Esophagus (tissue), 2 donors: ENCODE results near the gene ARHGAP26. TPM values are rescaled to one million over a fixed set of nuclear protein-coding genes. Genes with fewer than 3 reads are reported as not detected.

Experiments used
- H3K27ac ChIP-seq, 2 donors: one replicate each; pipeline ENCODE4 v1.5.1; 2013; ENCODE audit warnings: low read depth in 2 of 2, mild to moderate bottlenecking in 2 of 2, inconsistent platforms in 1 of 2, low read length in 1 of 2, moderate library complexity in 1 of 2
- H3K27me3 ChIP-seq, 2 donors: one replicate each; pipeline ENCODE4 v1.6.1; 2013; ENCODE audit warnings: low read length in 2 of 2, control low read depth in 1 of 2, mild to moderate bottlenecking in 1 of 2; ENCODE audit not compliant: insufficient read depth in 2 of 2, control insufficient read depth in 1 of 2
- H3K36me3 ChIP-seq, 2 donors: one replicate each; pipeline ENCODE4 v1.6.1; 2013; ENCODE audit warnings: low read length in 1 of 2; ENCODE audit not compliant: control insufficient read depth in 2 of 2, insufficient read depth in 2 of 2
- H3K4me1 ChIP-seq, 2 donors: one replicate each; pipeline ENCODE4 v1.6.1; 2013; ENCODE audit warnings: low read length in 1 of 2; ENCODE audit not compliant: control insufficient read depth in 2 of 2, insufficient read depth in 2 of 2
- H3K4me3 ChIP-seq, 2 donors: one replicate each; pipeline ENCODE4 v1.5.1; 2013; ENCODE audit warnings: low read length in 2 of 2, mild to moderate bottlenecking in 2 of 2, low read depth in 1 of 2, moderate library complexity in 1 of 2
- H3K9me3 ChIP-seq, 2 donors: one replicate each; pipeline ENCODE4 v1.6.1; 2013; ENCODE audit warnings: mild to moderate bottlenecking in 2 of 2, low read depth in 1 of 2, low read length in 1 of 2, moderate library complexity in 1 of 2; ENCODE audit not compliant: control insufficient read depth in 2 of 2, insufficient read depth in 1 of 2
- WGBS, 2 donors: extraction: QIAGEN DNeasy Blood & Tissue Kit; methylation state at CpG; one replicate each; pipeline ENCODE4 v1.1.7; 2013; 5-methylcytosine and 5-hydroxymethylcytosine counted together
- polyA plus RNA-seq, 2 donors: library from polyadenylated mRNA; stranded (reverse); fragments of 200-250 nt; gene quantifications; one replicate each; pipeline ENCODE4 v1.2.3, GENCODE V29; 2013
- donor health status: healthy with polysubstance abuse.
- donor health status: Bipolar disorder and iron deficiency.

The ARHGAP26 gene
- polyA plus RNA-seq, 2 donors, result 3.1 to 3.6 TPM

GRCh38 chr5:142780871-142781270 is 10.7 kb downstream of the ARHGAP26 start:
- WGBS, 2 donors, result 57 to 73% methylated on average over 2 of the region's 2 CpGs
- H3K4me1 ChIP-seq, result peaks cover 0 to 3% of the 10 kb centered on the region in 2 donors
- no peak overlapping the region for H3K4me3 ChIP-seq
- no peaks in the 10 kb centered on the region for H3K27me3 ChIP-seq
- no peaks in the 10 kb centered on the region for H3K36me3 ChIP-seq
- H3K9me3 ChIP-seq, result no peaks in the 10 kb centered on the region
- H3K27ac ChIP-seq, result no peak overlapping the region

DNA sequence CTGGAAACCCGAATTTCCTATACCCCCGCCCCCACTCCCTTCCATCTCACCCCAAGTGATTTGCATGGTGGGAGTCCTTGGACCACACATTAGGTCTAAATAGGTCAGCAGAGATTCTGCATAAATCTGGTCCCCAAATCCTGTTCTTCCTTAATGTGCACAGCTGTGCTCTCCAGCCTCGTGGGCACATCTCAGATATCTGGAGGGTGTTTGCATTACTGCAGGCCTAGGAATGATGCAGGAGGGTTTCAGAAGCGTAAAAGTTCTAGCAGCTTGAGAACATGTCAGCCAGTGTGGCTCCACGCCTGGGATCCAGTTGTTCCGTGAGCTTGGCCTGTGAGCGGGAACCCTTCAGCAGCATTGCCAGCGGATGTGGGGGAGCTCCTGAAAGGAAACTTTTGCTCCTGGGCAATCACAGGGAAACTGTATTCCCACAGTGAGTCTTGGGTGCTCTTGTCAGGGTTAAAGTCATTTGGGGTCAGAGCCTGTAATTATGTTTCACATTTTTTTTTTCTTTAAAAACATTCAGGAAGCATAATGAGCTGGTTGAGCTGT is 12.9 kb downstream of the ARHGAP26 start:
- no peak overlapping the region for H3K4me3 ChIP-seq
- 79 to 84% methylated on average over 8 of the region's 8 CpGs for WGBS, 2 donors
- no peaks in the 10 kb centered on the region for H3K9me3 ChIP-seq
- H3K27ac ChIP-seq, result no peak overlapping the region
- H3K4me1 ChIP-seq, result no peaks in the 10 kb centered on the region
- no peaks in the 10 kb centered on the region for H3K27me3 ChIP-seq
- H3K36me3 ChIP-seq, result no peaks in the 10 kb centered on the region

GRCh38 chr5:142783601-142784341 is 13.6 kb downstream of the ARHGAP26 start:
- WGBS, 2 donors, result 57% methylated on average over 9 of the region's 9 CpGs
- Histone ChIP-seq H3K4me1 (no peaks in the 10 kb centered on the region), H3K9me3 (no peaks in the 10 kb centered on the region), H3K27ac (peak overlapping the region in 1 of 2 donors; percentile 55), H3K36me3 (no peaks in the 10 kb centered on the region), H3K27me3 (no peaks in the 10 kb centered on the region), H3K4me3 (no peak overlapping the region)

DNA sequence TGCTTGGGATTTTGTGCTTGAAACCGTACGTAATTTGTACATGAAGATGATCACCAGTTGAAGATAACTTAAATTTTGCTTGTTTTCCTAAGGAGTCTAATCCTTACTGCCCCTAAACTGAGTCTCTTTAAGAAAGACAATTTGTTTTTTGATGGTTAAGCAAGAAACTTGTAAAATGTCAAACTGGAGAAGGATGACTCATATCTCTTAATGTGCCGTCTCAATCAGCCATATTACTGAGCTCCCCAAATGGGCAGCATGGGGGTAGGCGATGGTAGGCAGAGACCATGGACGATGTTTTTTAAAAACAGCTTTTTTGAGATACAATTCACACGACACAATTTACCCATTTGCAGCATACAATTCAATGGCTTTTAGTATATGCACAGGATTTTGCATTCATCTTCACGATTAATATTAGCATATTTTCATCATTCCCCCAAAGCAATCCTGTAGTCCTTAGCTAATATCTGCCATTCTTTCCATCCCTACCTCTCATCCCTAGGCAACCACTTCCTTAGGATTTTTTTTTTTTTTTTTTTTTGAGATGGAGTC is 14.3 kb downstream of the ARHGAP26 start:
- Histone ChIP-seq H3K4me1 (no peaks in the 10 kb centered on the region), H3K4me3 (no peak overlapping the region), H3K36me3 (no peaks in the 10 kb centered on the region), H3K9me3 (no peaks in the 10 kb centered on the region), H3K27ac (no peak overlapping the region), H3K27me3 (no peaks in the 10 kb centered on the region)
- WGBS, 2 donors, result 83 to 86% methylated on average over 7 of the region's 7 CpGs

DNA sequence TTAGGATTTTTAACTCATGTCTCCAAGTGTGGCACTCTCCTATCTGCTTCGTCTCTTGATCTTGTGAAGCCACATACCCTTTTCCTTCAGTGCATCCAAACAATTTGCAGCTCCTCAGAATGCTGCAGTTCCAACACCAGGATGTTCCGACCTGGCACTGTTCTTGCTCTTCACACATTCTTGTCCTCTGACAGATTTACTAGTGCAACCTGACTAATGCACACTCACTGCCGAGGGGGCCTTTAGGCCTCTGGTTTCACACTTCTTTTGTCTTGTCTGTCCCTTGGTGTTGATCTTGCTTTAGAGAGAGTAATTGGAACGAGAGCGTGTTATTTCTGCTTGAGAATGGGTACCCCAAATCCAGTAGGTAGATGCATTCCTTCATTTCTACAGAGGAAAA is 15.0 kb downstream of the ARHGAP26 start:
- Histone ChIP-seq H3K4me3 (no peak overlapping the region), H3K4me1 (no peaks in the 10 kb centered on the region), H3K27me3 (no peaks in the 10 kb centered on the region), H3K27ac (no peak overlapping the region), H3K9me3 (no peaks in the 10 kb centered on the region), H3K36me3 (no peaks in the 10 kb centered on the region)
- 95% methylated on average over 5 of the region's 5 CpGs for WGBS, 2 donors

- no peaks in the 10 kb centered on the region for H3K9me3 ChIP-seq
- no peak overlapping the region for H3K27ac ChIP-seq
- H3K36me3 ChIP-seq, result no peaks in the 10 kb centered on the region
- no peaks in the 10 kb centered on the region for H3K4me1 ChIP-seq
- no peaks in the 10 kb centered on the region for H3K27me3 ChIP-seq
- H3K4me3 ChIP-seq, result no peak overlapping the region
- WGBS, 2 donors, result 38 to 53% methylated on average over 1 of the region's 1 CpG
These were observed 19.0 kb downstream of the ARHGAP26 start for GRCh38 chr5:142789206-142789605.

- Histone ChIP-seq H3K27ac (no peak overlapping the region), H3K4me3 (no peak overlapping the region)
- WGBS, 2 donors, result 88 to 92% methylated on average over 7 of the region's 7 CpGs
These were observed 22.1 kb downstream of the ARHGAP26 start for GRCh38 chr5:142792012-142792864.

GRCh38 chr5:142792865-142793232 is 22.7 kb downstream of the ARHGAP26 start:
- H3K36me3 ChIP-seq, result no peaks in the 10 kb centered on the region
- no peaks in the 10 kb centered on the region for H3K27me3 ChIP-seq
- H3K4me1 ChIP-seq, result no peaks in the 10 kb centered on the region
- no peak overlapping the region for H3K4me3 ChIP-seq
- no peaks in the 10 kb centered on the region for H3K9me3 ChIP-seq
- H3K27ac ChIP-seq, result no peak overlapping the region
- WGBS, 2 donors, result 92% methylated on average over 5 of the region's 5 CpGs

More at GRCh38 chr5:142792012-142792864, 22.1 kb downstream of the ARHGAP26 start:
- Histone ChIP-seq H3K36me3 (no peaks in the 10 kb centered on the region), H3K9me3 (no peaks in the 10 kb centered on the region), H3K27me3 (no peaks in the 10 kb centered on the region), H3K4me1 (no peaks in the 10 kb centered on the region)

- H3K4me3 ChIP-seq, result no peak overlapping the region
- H3K4me1 ChIP-seq, result no peaks in the 10 kb centered on the region
- H3K27me3 ChIP-seq, result no peaks in the 10 kb centered on the region
- H3K36me3 ChIP-seq, result no peaks in the 10 kb centered on the region
- H3K9me3 ChIP-seq, result no peaks in the 10 kb centered on the region
- WGBS, 2 donors, result 75 to 93% methylated on average over 2 of the region's 2 CpGs
- no peak overlapping the region for H3K27ac ChIP-seq
These were observed 24.4 kb downstream of the ARHGAP26 start for GRCh38 chr5:142794537-142794936.
